GM23338 (cell line): ENCODE measurements around the gene TNNT2. TPM values are rescaled to one million over a fixed set of nuclear protein-coding genes. Genes with fewer than 3 reads are reported as not detected.

ENCODE experiments used
- ATAC-seq: fragments of 200-7000 bp; cut with Tn5 transposase; 3 replicates; pipeline ENCODE4 v1.9.1; 2020
- DNase-seq: peaks from one replicate; pipeline ENCODE4 v3.0.0-alpha.2; 2015; ENCODE audit warnings: low spot score
- H2AFZ ChIP-seq: fragments of 200-600 bp; sonication (generic); 2 replicates; pipeline ENCODE4 v1.8.0; 2016; ENCODE audit warnings: antibody characterized with exemption, mild to moderate bottlenecking, moderate library complexity
- H3F3A ChIP-seq: fragments of 200-600 bp; sonication (generic); replicated peaks from 2 replicates; pipeline ENCODE4 v1.8.0; 2017; ENCODE audit warnings: antibody characterized with exemption, mixed run types, low read depth
- H3K27ac ChIP-seq: fragments of 200-600 bp; sonication (generic); 2 replicates; pipeline ENCODE4 v1.6.1; 2016; ENCODE audit warnings: low read depth
- H3K27me3 ChIP-seq: fragments of 200-600 bp; sonication (generic); 2 replicates; pipeline ENCODE4 v1.8.0; 2016; ENCODE audit warnings: mild to moderate bottlenecking, mixed run types, moderate library complexity; ENCODE audit not compliant: insufficient read depth
- H3K36me3 ChIP-seq: fragments of 200-600 bp; sonication (generic); 2 replicates; pipeline ENCODE4 v1.8.0; 2016; ENCODE audit warnings: mild to moderate bottlenecking; ENCODE audit not compliant: insufficient read depth
- H3K4me1 ChIP-seq: fragments of 200-600 bp; sonication (generic); 2 replicates; pipeline ENCODE4 v1.8.0; 2016; ENCODE audit warnings: mild to moderate bottlenecking, moderate library complexity; ENCODE audit not compliant: insufficient read depth
- H3K4me2 ChIP-seq: fragments of 200-600 bp; sonication (generic); 2 replicates; pipeline ENCODE4 v1.7.1; 2017; ENCODE audit warnings: mixed run types
- H3K4me3 ChIP-seq: fragments of 200-600 bp; sonication (generic); 2 replicates; pipeline ENCODE4 v1.6.1; 2016; ENCODE audit warnings: mixed run types
- H3K79me2 ChIP-seq: fragments of 200-600 bp; sonication (generic); replicated peaks from 2 replicates; pipeline ENCODE4 v1.8.0; 2017; ENCODE audit warnings: mild to moderate bottlenecking; ENCODE audit not compliant: insufficient read depth
- H3K9me2 ChIP-seq: fragments of 200-600 bp; sonication (generic); 2 replicates; pipeline ENCODE4 v1.8.0; 2017; ENCODE audit not compliant: insufficient read depth
- H4K20me1 ChIP-seq: fragments of 200-600 bp; sonication (generic); replicated peaks from 2 replicates; pipeline ENCODE4 v1.8.0; 2017; ENCODE audit warnings: mild to moderate bottlenecking; ENCODE audit not compliant: insufficient read depth
- H3K27ac Mint-ChIP-seq: 2 replicates; pipeline ENCODE4 v1.8.0; 2020; ENCODE audit warnings: inconsistent platforms, mild to moderate bottlenecking, moderate library complexity, mixed read lengths
- H3K27me3 Mint-ChIP-seq: 3 replicates; pipeline ENCODE4 v1.8.0; 2022; ENCODE audit warnings: low read depth, mild to moderate bottlenecking, moderate library complexity, mixed read lengths, inconsistent platforms; ENCODE audit not compliant: insufficient read depth, poor library complexity
- H3K36me3 Mint-ChIP-seq: 3 replicates; pipeline ENCODE4 v1.8.0; 2021; ENCODE audit warnings: low read depth, mild to moderate bottlenecking, inconsistent platforms, moderate library complexity, mixed read lengths
- H3K4me1 Mint-ChIP-seq: 3 replicates; pipeline ENCODE4 v1.8.0; 2020; ENCODE audit warnings: mild to moderate bottlenecking, inconsistent platforms, mixed read lengths
- H3K4me3 Mint-ChIP-seq: 3 replicates; pipeline ENCODE4 v1.8.0; 2021; ENCODE audit warnings: moderate library complexity, mild to moderate bottlenecking, inconsistent platforms, mixed read lengths
- H3K9me3 Mint-ChIP-seq: 3 replicates; pipeline ENCODE4 v1.8.0; 2020; ENCODE audit warnings: moderate library complexity, mild to moderate bottlenecking, inconsistent platforms, mixed read lengths
- CREB1 ChIP-seq: fragments of 250-450 bp; sonication (Bioruptor Pico); IDR thresholded peaks from 2 replicates; pipeline ENCODE4 v1.5.0; 2020; ENCODE audit warnings: low read depth, mild to moderate bottlenecking, moderate library complexity
- CTCF ChIP-seq, 2 experiments: fragments of 200-600 bp in 1 of 2; sonication (generic) in 1 of 2; conservative IDR thresholded peaks; 2 replicates each; pipeline versions ENCODE4 v1.5.1 to v1.6.1; 2016 to 2017; ENCODE audit warnings: antibody characterized with exemption in 2 of 2, low read depth in 2 of 2, mild to moderate bottlenecking in 2 of 2, moderate library complexity in 1 of 2
- ETS1 ChIP-seq: IDR thresholded peaks from 2 replicates; pipeline ENCODE4 v1.6.1; 2016; ENCODE audit warnings: antibody characterized with exemption
- EZH2 ChIP-seq: fragments of 200-600 bp; sonication (generic); IDR thresholded peaks from one replicate; pipeline ENCODE4 v1.8.0; 2017; ENCODE audit warnings: antibody characterized with exemption, mild to moderate bottlenecking, low read depth; ENCODE audit not compliant: unreplicated experiment
- EZH2phosphoT487 ChIP-seq: fragments of 200-600 bp; sonication (generic); IDR thresholded peaks from one replicate; pipeline ENCODE4 v1.8.1; 2018; ENCODE audit warnings: antibody characterized with exemption; ENCODE audit not compliant: unreplicated experiment
- JUNB ChIP-seq: IDR thresholded peaks from one replicate; pipeline ENCODE4 v1.6.1; 2016; ENCODE audit warnings: antibody characterized with exemption; ENCODE audit not compliant: unreplicated experiment
- NANOG ChIP-seq: IDR thresholded peaks from 2 replicates; pipeline ENCODE4 v1.6.1; 2016; ENCODE audit warnings: antibody characterized with exemption, borderline replicate concordance
- POLR2AphosphoS5 ChIP-seq: IDR thresholded peaks from 2 replicates; pipeline ENCODE4 v1.6.1; 2016; ENCODE audit warnings: antibody characterized with exemption, low read depth
- REST ChIP-seq: IDR thresholded peaks from one replicate; pipeline ENCODE4 v1.6.1; 2018; ENCODE audit warnings: antibody characterized with exemption; ENCODE audit not compliant: unreplicated experiment
- STAT1 ChIP-seq: IDR thresholded peaks from one replicate; pipeline ENCODE4 v1.6.1; 2016; ENCODE audit warnings: antibody characterized with exemption; ENCODE audit not compliant: unreplicated experiment
- ZNF114 ChIP-seq: fragments of 250-450 bp; sonication (Bioruptor Pico); IDR thresholded peaks from 2 replicates; pipeline ENCODE4 v1.5.0; 2020; ENCODE audit warnings: mild to moderate bottlenecking, moderate library complexity
- ZNF331 ChIP-seq: fragments of 250-450 bp; sonication (Bioruptor Pico); IDR thresholded peaks from 2 replicates; pipeline ENCODE4 v1.5.0; 2020; ENCODE audit warnings: low read depth, mild to moderate bottlenecking, moderate library complexity
- ZNF462 ChIP-seq: fragments of 250-450 bp; sonication (Bioruptor Pico); IDR thresholded peaks from 2 replicates; pipeline ENCODE4 v1.5.0; 2020; ENCODE audit warnings: mild to moderate bottlenecking, moderate library complexity
- polyA plus RNA-seq: library from polyadenylated mRNA; unstranded; fragments of >200 nt; fragmentation: Nextera tagmentation; extraction: Ambion mirVana; gene quantifications from 2 replicates; pipeline ENCODE4 v1.2.1, GENCODE V29; 2016
- total RNA-seq: library from RNA; depleted of rRNA; stranded (reverse); fragments of >200 nt; shearing (Covaris generic); gene quantifications from 2 replicates; pipeline ENCODE4 v1.2.3, GENCODE V29; 2014

Gene TNNT2
- total and polyA plus RNA-seq, 2 experiments from 2014 or later: 7.5 to 19.1 TPM

GRCh38 chr1:201419746-201420607 is 42.5 kb upstream of the TNNT2 start:
- ATAC-seq: no peak
- Histone ChIP-seq H4K20me1 (no peaks in the 10 kb centered on the region), H3K36me3 (no peaks in the 10 kb centered on the region), H3K9me2 (no peaks in the 10 kb centered on the region), H3K4me3 (no peak overlapping the region), H3K79me2 (no peaks in the 10 kb centered on the region), H3K27ac (no peak overlapping the region), H2AFZ (no peak overlapping the region), H3K4me2 (no peak overlapping the region), H3F3A (no peaks in the 10 kb centered on the region), H3K4me1 (no peaks in the 10 kb centered on the region), H3K27me3 (no peaks in the 10 kb centered on the region)
- no peak for DNase-seq
- peaks cover 15% of the 10 kb centered on the region for H3K4me1 Mint-ChIP-seq
- H3K27ac Mint-ChIP-seq: no peak overlapping the region; the same call in 1 of the 2 replicates
- no peak for TF ChIP-seq ZNF462
- TF ChIP-seq REST: no peak
- TF ChIP-seq ZNF114 (CRISPR knock-in tag): no peak
- no peak for TF ChIP-seq ETS1
- TF ChIP-seq NANOG: no peak
- no peak for TF ChIP-seq EZH2
- no peak for TF ChIP-seq POLR2AphosphoS5
- TF ChIP-seq JUNB: no peak
- TF ChIP-seq STAT1: no peak
- no peak for TF ChIP-seq CREB1 (CRISPR knock-in tag)
- no peak for TF ChIP-seq ZNF331 (CRISPR knock-in tag)
- TF ChIP-seq CTCF (conservative IDR thresholded peaks at IDR 0.05; ENCODE audit: low read depth in 2 of 2): no peak
- TF ChIP-seq EZH2phosphoT487: no peak
- H3K36me3 Mint-ChIP-seq: no peaks in the 10 kb centered on the region
- no peak overlapping the region for H3K4me3 Mint-ChIP-seq
- peaks cover 2% of the 10 kb centered on the region; the same call in 2 of the 3 replicates for H3K9me3 Mint-ChIP-seq
- peaks cover 8% of the 10 kb centered on the region for H3K27me3 Mint-ChIP-seq
